Subcutaneous adipose tissue (tissue), 4 donors: ENCODE data around the gene EDN1. TPM values are rescaled to one million over a fixed set of nuclear protein-coding genes. Genes with fewer than 3 reads are reported as not detected.

Experiments
- CTCF ChIP-seq: fragments of 450-650 bp; IDR thresholded peaks from one replicate; pipeline ENCODE4 v1.5.1; 2016; ENCODE audit warnings: low read depth, mild to moderate bottlenecking, control low read depth, antibody characterized with exemption, moderate library complexity
- total RNA-seq, 4 donors: library from RNA; depleted of rRNA; stranded (reverse); fragments of >200 nt; gene quantifications; one replicate each; pipeline ENCODE4 v1.1.0, GENCODE V29; 2016

The EDN1 gene
- total RNA-seq, 4 donors from 2014 or later: 7.7 to 23.4 (median 14.4) TPM

GRCh38 chr6:12270551-12271230, 19.5 kb upstream of the EDN1 start:
- TF ChIP-seq CTCF: no peak

DNA sequence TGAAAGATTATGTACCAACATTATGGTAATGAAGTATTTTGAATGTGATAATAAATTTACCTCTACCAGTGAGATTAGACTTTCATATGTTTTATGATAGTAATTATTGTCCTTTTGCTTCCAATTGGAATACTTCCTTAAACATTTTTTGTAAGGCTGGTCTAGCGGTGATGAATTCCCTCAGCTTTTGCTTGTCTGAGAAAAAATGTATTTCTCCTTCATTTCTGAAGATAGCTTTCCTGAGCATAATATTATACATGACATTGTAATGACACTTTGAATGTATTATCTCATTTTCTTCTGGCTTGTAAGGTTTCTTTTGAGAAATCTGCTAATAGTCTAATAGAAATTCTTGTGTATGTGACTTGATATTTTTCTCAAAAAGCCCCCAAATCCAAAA, 18.6 kb upstream of the EDN1 start:
- TF ChIP-seq CTCF: no peak

DNA sequence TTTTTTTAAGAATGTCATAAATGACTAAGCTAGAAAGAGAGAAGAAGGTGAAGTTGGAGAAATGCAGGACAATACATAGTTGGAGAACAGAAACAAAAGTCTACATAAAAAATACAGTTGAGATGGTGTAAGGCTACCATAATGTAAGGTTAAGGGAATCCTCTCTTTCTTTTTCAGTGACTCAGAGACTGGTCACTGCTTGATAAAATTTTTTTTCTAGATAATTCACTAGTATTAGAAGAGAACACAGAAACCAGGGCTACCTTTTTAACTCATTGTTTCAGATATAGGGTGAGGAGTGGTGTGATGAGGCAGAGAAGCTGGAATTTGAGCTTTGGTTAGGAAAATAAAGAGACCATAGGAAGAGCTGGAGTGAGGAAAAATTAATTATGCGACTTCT, 18.2 kb upstream of the EDN1 start:
- no peak for TF ChIP-seq CTCF

GRCh38 chr6:12275107-12275506, 15.1 kb upstream of the EDN1 start:
- TF ChIP-seq CTCF: no peak

GRCh38 chr6:12276930-12277315, 13.2 kb upstream of the EDN1 start:
- TF ChIP-seq CTCF: no peak

GRCh38 chr6:12277386-12277785, 12.8 kb upstream of the EDN1 start:
- TF ChIP-seq CTCF: no peak

GRCh38 chr6:12278915-12279314, 11.2 kb upstream of the EDN1 start:
- no peak for TF ChIP-seq CTCF
